ENCODE results near the gene RAPGEF2.

GRCh38 chr4:159305129-159305528 lies 202.2 kb downstream of the RAPGEF2 start:
- TF ChIP-seq CTCF (IDR thresholded peaks at IDR 0.05) (no peak), TCF7L2 (IDR thresholded peaks at IDR 0.05; ENCODE audit: low read depth, low read length) (no peak), SIN3A (IDR thresholded peaks at IDR 0.05; ENCODE audit: borderline replicate concordance, insufficient read depth, low read depth, low read length) (no peak), POLR2AphosphoS5 (IDR thresholded peaks at IDR 0.05; ENCODE audit: low read depth, low read length) (no peak), REST (IDR thresholded peaks at IDR 0.05; ENCODE audit: insufficient read depth in 1 of 2, low read depth in 2 of 2, low read length in 1 of 2) (no peak)

Measured in Panc1 (cell line).